ENCODE data around the gene EGFL7. TPM values are rescaled to one million over a fixed set of nuclear protein-coding genes. Genes with fewer than 3 reads are reported as not detected.

The EGFL7 gene
- total and polyA plus RNA-seq, 10 of the 15 experiments (the other 5 are each of a cell fraction or from before 2014, with no cell fraction given) = 0.06 to 0.46 (median 0.19) TPM; not detected in 5

DNA sequence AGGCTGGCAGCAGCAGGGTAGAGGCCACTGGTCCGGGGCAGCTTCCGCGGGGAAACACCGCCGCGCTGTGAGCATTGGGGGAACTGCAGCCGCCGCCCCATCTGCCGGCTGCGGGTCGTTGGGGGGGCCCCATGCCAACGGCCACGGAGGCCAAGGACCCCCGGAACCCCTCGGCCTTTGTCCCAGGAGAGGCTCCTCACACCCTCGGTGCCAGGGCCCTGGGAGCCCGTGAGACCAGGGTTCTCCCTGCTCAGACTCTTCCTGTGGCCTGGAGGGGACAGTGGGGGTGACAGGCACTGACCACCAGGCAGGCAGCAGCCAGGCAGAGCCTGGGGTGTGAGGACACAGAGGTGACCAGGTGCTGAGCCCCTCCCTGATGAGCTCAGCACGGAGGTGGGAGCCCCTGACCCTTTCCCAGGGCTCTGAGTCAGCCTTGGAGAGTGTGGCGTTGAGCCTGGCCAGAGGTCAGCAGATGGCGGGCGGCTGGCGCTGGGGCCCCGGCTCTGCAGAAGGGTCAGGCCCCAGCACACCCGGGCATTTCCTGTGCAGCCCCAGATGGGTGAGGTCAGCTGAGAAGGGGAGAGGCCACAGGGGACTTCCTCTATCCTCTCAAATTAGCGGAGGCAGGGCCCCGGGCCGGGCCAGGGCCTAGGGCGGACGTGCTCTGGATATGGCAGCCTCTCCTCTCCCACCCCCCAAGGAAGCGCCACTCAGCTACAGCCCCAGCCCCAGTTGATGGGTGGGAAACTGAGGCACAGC is 17.9 kb upstream of the EGFL7 start (continued):
- TF ChIP-seq RFX5 (IDR thresholded peaks at IDR 0.05; ENCODE audit: low read depth, low read length) = no peak
- peak; percentile 43; the same call in 1 of the 2 replicates for TF ChIP-seq DPF2 (IDR thresholded peaks at IDR 0.05)
- no peak for TF ChIP-seq SUPT20H (IDR thresholded peaks at IDR 0.05; ENCODE audit: borderline replicate concordance, control insufficient read depth, low read depth, low read length)
- TF ChIP-seq HSF1 (IDR thresholded peaks at IDR 0.05; ENCODE audit: low read depth, low read length) = no peak
- peak; percentile 42 for TF ChIP-seq RAD21 (IDR thresholded peaks at IDR 0.05; ENCODE audit: insufficient read depth, low read depth, low read length)
- no peak for TF ChIP-seq BCL11A (IDR thresholded peaks at IDR 0.05; ENCODE audit: low read depth, low read length)
- no peak for TF ChIP-seq ZNF687 (IDR thresholded peaks at IDR 0.05)
- no peak for TF ChIP-seq NRF1 (conservative IDR thresholded peaks at IDR 0.05; ENCODE audit: low read depth, low read length)
- no peak for TF ChIP-seq KDM1A (IDR thresholded peaks at IDR 0.05; ENCODE audit: borderline replicate concordance)
- no peak for TF ChIP-seq STAT3 (IDR thresholded peaks at IDR 0.05; ENCODE audit: low read depth, low read length)
- peak; percentile 85 for TF ChIP-seq NR2F1 (conservative IDR thresholded peaks at IDR 0.05)
- TF ChIP-seq TBL1XR1 (IDR thresholded peaks at IDR 0.05; ENCODE audit: low read depth, low read length) = no peak
- TF ChIP-seq NFIC (IDR thresholded peaks at IDR 0.05; ENCODE audit: low read depth, low read length) = no peak
- TF ChIP-seq NFYA (IDR thresholded peaks at IDR 0.05; ENCODE audit: borderline replicate concordance, low read depth, low read length) = no peak
- 0 out of 4 replicates have a peak, but pooled peaks of 1 of the 2 experiments have one; percentile 16 for TF ChIP-seq IKZF2 (IDR thresholded peaks at IDR 0.05)
- no peak for TF ChIP-seq NFYB (IDR thresholded peaks at IDR 0.05; ENCODE audit: insufficient read depth, low read depth, low read length)
- TF ChIP-seq ZNF622 (IDR thresholded peaks at IDR 0.05) = no peak
- no peak for TF ChIP-seq ZBED1 (IDR thresholded peaks at IDR 0.05; ENCODE audit: borderline replicate concordance)
- 0 out of 2 replicates have a peak, but pooled peaks have one; percentile 13 for TF ChIP-seq MTA2 (IDR thresholded peaks at IDR 0.05; ENCODE audit: low read depth)
- peak; percentile 45 for TF ChIP-seq MXI1 (IDR thresholded peaks at IDR 0.05; ENCODE audit: low read depth, low read length)
- TF ChIP-seq RB1 (IDR thresholded peaks at IDR 0.05; ENCODE audit: borderline replicate concordance) = no peak
- peak; percentile 43; the same call in 1 of the 2 replicates for TF ChIP-seq SMC3 (IDR thresholded peaks at IDR 0.05; ENCODE audit: borderline replicate concordance, low read length)
- no peak for TF ChIP-seq JUND (IDR thresholded peaks at IDR 0.05; ENCODE audit: low read depth, low read length)

Measured in GM12878 (cell line).